ENCODE measurements around the gene AMBN.
A peak's percentile ranks its signal among the peaks of the same experiment; 100 is the strongest.

The AMBN gene

DNA sequence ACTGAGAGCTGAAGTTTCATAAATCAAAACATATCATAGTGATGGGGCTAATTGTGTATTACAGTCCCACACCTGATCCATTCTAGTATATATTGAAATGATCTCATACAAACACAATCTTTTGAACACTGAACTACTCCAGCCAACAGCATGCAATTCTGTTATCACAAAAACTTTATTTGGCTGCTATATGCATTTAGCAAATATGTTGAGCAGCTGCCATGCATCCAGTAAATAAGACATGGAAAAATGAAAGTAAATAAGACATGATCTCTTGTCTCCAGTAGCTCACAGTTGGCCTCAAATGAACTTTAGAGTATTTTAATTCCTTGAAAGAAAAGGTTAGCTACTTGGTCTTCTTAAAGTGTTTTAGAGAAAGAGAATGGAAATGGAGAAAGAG is 2.1 kb downstream of the AMBN start:
- TF ChIP-seq, protein P1, sequence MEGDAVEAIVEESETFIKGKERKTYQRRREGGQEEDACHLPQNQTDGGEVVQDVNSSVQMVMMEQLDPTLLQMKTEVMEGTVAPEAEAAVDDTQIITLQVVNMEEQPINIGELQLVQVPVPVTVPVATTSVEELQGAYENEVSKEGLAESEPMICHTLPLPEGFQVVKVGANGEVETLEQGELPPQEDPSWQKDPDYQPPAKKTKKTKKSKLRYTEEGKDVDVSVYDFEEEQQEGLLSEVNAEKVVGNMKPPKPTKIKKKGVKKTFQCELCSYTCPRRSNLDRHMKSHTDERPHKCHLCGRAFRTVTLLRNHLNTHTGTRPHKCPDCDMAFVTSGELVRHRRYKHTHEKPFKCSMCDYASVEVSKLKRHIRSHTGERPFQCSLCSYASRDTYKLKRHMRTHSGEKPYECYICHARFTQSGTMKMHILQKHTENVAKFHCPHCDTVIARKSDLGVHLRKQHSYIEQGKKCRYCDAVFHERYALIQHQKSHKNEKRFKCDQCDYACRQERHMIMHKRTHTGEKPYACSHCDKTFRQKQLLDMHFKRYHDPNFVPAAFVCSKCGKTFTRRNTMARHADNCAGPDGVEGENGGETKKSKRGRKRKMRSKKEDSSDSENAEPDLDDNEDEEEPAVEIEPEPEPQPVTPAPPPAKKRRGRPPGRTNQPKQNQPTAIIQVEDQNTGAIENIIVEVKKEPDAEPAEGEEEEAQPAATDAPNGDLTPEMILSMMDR (IDR thresholded peaks at IDR 0.05; ENCODE audit: low read depth, low read length): no peak
- H3K4me3 ChIP-seq (ENCODE audit: low read depth, low read length): no peak overlapping the region

DNA sequence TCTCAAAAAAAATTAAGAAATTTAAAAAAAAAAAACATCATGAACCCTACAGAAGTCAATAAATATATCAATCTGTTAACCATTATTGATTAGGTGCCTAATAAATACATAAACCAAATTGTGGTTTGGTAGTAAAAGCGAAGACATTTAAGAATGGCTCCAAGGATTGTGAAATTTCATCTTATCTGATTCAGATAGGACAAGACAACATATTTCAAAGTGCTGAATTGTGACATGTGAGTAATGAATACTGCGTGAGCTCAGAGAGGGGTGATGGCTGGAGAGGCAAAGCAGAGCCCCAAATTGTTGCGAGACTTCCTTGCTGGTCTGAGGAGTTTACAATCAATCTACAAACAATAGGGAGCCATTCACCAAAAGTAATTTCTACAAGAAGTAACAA is 8.2 kb downstream of the AMBN start:
- no peak overlapping the region for H3K4me3 ChIP-seq (ENCODE audit: low read depth, low read length)
- TF ChIP-seq, protein P1 (IDR thresholded peaks at IDR 0.05; ENCODE audit: low read depth, low read length): no peak

DNA sequence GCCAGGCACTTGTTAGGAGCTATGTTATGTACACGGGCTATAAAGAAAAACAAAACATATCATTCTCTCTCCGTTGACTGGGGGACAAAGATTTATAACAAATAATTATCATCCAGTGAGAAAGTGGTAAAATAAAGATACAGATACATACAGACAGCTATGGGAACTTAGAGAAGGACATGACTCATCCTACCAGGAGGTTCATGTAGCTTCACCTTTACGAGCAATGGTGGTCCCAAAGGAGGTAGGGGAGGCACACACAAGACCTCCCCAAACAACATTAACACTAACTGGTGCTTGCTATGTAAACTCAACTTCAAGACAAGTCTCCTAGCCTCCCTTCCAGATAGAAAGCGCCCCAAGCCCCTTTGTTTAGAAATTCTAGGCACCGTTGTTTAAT is 8.9 kb downstream of the AMBN start:
- TF ChIP-seq, protein P1 (IDR thresholded peaks at IDR 0.05; ENCODE audit: low read depth, low read length): no peak

DNA sequence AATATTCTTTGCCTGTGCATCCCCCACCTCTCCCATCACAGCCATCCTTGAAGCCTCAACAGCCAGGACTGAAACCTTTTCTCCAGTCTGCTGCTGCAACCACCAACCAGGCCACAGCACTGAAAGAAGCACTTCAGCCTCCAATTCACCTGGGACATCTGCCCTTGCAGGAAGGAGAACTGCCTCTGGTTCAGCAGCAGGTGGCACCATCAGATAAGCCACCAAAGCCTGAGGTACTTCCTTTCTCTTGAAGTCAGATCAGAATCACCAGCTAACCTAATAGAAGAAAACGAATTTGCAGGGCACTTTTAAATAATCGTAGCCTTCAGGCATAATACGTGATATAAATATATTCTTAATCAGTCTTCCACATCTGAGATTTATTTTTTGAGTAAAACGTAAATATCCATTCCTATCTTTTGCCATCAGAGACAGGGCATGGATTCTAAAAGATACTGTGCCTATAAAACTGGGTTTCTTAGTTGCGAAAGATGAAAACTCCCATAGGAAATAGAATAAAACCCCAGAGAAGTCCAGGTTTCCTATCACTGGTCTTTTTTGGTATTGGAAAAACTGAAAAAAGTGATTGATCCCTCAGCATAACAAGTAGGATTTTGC is 9.5 kb downstream of the AMBN start:
- H3K4me3 ChIP-seq (ENCODE audit: low read depth, low read length): no peak overlapping the region
- TF ChIP-seq, protein P1 (IDR thresholded peaks at IDR 0.05; ENCODE audit: low read depth, low read length): peak; percentile 78

More for the DNA sequence above, 8.9 kb downstream of the AMBN start:
- H3K4me3 ChIP-seq (ENCODE audit: low read depth, low read length): no peak overlapping the region

DNA sequence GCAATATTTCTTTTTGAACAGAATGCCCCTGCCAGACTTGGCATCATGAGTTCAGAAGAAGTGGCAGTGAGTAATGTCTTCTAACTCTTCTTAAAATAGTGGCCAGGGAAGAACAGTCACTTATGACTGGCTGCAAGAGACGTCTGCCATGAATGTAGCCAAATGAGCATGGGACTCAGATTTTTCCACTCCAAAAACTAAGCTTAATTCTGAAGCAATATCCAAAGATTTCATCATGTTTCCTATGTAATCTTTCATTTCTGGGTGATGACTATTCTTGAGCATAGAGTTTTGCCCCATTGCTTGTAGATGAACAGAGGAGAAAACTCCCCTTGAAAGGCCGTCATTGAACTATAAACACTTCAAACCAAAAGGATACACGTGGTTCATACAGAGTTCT is 11.8 kb downstream of the AMBN start:
- TF ChIP-seq, protein P1 (IDR thresholded peaks at IDR 0.05; ENCODE audit: low read depth, low read length): no peak
- H3K4me3 ChIP-seq (ENCODE audit: low read depth, low read length): no peak overlapping the region

DNA sequence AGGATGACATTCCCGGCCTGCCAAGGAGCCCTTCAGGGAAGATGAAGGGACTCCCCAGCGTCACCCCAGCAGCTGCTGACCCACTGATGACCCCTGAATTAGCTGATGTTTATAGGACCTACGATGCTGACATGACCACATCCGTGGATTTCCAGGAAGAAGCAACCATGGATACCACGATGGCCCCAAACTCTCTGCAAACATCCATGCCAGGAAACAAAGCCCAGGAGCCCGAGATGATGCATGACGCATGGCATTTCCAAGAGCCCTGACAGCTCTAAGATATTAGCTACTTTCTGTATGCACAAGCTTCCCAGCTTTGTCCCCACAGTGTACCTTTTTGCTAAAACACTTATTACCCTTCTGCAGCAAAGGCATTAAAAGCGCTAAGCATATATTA is 14.4 kb downstream of the AMBN start:
- H3K4me3 ChIP-seq (ENCODE audit: low read depth, low read length): no peak overlapping the region
- TF ChIP-seq, protein P1 (IDR thresholded peaks at IDR 0.05; ENCODE audit: low read depth, low read length): no peak

DNA sequence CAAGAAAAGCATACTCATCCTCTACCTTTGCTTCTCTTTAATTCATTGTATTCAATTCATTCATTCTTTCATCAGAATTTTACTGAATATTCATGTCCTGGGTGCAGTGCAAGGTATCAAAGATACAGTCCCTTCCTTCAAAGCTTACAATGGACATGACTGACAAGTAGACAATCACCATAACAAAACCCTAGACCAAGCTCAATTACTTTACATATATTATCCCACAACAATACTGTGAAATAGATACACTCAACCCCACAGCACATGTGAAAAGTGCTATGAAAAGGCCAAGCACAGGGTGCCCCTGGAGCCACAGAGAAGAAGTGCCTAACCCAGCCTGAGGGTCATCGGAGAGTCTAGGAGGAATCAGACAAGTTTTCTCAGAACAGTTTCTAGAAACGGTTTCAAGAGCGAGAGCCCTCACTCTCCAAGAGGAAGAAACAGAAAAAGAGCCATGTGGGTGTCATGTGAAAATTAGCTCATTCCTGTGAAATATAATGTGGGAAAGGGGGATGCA is 15.3 kb downstream of the AMBN start:
- no peak overlapping the region for H3K4me3 ChIP-seq (ENCODE audit: low read depth, low read length)
- TF ChIP-seq, protein P1 (IDR thresholded peaks at IDR 0.05; ENCODE audit: low read depth, low read length): no peak

Data from WI38 (cell line).